Measurements from ENCODE around the gene STK32B. TPM values are rescaled to one million over a fixed set of nuclear protein-coding genes. Genes with fewer than 3 reads are reported as not detected.
"Not testable (repeated sequence)": the region's sequence is repeated elsewhere in the genome, so short reads cannot be mapped to it uniquely, and the experiment has no call there.

Gene STK32B
- total and polyA plus RNA-seq, 2 of the 4 experiments (the other 2 are of a cell fraction): 5.5 to 6.3 TPM

DNA sequence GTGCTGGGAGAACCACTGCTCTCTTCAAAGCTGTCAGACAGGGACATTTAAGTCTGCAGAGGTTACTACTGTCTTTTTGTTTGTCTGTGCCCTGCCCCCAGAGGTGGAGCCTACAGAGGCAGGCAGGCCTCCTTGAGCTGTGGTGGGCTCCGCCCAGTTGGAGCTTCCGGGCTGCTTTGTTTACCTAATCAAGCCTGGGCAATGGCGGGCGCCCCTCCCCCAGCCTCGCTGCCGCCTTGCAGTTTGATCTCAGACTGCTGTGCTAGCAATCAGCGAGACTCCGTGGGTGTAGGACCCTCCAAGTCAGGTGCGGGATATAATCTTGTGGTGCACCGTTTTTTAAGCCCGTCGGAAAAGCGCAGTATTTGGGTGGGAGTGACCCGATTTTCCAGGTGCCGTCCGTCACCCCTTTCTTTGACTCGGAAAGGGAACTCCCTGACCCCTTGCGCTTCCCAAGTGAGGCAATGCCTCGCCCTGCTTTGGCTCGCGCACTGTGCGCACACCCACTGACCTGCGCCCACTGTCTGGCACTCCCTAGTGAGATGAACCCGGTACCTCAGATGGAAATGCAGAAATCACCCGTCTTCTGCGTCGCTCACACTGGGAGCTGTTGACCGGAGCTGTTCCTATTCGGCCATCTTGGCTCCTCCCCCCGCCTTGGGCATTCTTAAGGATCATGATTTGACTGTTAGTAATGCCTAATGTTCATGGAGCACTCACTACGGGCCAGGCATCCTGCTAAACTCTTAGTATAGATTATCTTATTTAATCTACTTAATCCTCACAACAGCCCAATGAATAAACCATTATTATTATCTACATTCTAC lies 392.9 kb downstream of the STK32B start:
- H3K27me3 ChIP-seq (ENCODE audit: control insufficient read depth, insufficient read depth, low read length); H3K4ac ChIP-seq (ENCODE audit: low read depth, low read length); H3K4me3 ChIP-seq (ENCODE audit: insufficient read depth, low read depth, low read length); intact Hi-C loops (cut with micrococcal nuclease); H2BK15ac ChIP-seq (ENCODE audit: low read depth, low read length); H3K23ac ChIP-seq (ENCODE audit: low read depth, low read length); H3K9ac ChIP-seq (ENCODE audit: low read depth, low read length); H3K36me3 ChIP-seq (ENCODE audit: control insufficient read depth, insufficient read depth, low read length); H4K91ac ChIP-seq (ENCODE audit: insufficient read depth, low read depth, low read length); H2BK5ac ChIP-seq (ENCODE audit: low read depth, low read length, poor library complexity, severe bottlenecking); in situ Hi-C loops (cut with MboI; ENCODE audit: low sequenced_read_pairs); H4K8ac ChIP-seq (ENCODE audit: low read depth in 2 of 2, low read length in 2 of 2); H3K9me3 ChIP-seq (ENCODE audit: control insufficient read depth, insufficient read depth, low read length); H3K79me1 ChIP-seq (ENCODE audit: low read depth in 1 of 2, low read length in 2 of 2); BruUV-seq (replicated peaks); H2BK20ac ChIP-seq (ENCODE audit: low read depth, low read length); H2AK9ac ChIP-seq (replicated peaks; ENCODE audit: low read depth, low read length, poor library complexity); DNase-seq; H4K20me1 ChIP-seq (ENCODE audit: insufficient read depth, low read length); H3K27ac ChIP-seq (ENCODE audit: insufficient read depth, low read length); ATAC-seq (ENCODE audit: low read depth); H4K5ac ChIP-seq (ENCODE audit: low read depth, low read length); CTCF ChIA-PET; H3K14ac ChIP-seq (replicated peaks; ENCODE audit: low read depth, low read length); H3K4me2 ChIP-seq (ENCODE audit: low read depth, low read length); POLR2A ChIA-PET (ENCODE audit: unreplicated experiment); H2AK5ac ChIP-seq (ENCODE audit: low read depth, low read length); H3K18ac ChIP-seq (ENCODE audit: low read depth, low read length); H2BK120ac ChIP-seq (ENCODE audit: low read depth, low read length); H3K56ac ChIP-seq (ENCODE audit: extremely low read depth, insufficient read depth, low read length); H3K4me1 ChIP-seq (ENCODE audit: control insufficient read depth, insufficient read depth, low read length); H2AFZ ChIP-seq (replicated peaks; ENCODE audit: low read length, poor library complexity); dilution Hi-C loops (cut with HindIII; ENCODE audit: low sequenced_read_pairs, unreplicated experiment); H3K9me1 ChIP-seq (ENCODE audit: insufficient read depth, low read length): not testable (repeated sequence)
- WGBS, 2 experiments (ENCODE audit: extremely low coverage in 2 of 2, insufficient read length in 1 of 2): 94% methylated on average over 12 of the region's 31 CpGs; no CpG with 5 or more reads in 1 of the 2 experiments
